Activated CD4-positive, alpha-beta T cell treated with anti-CD3 and anti-CD28 coated beads for 36 hours (primary cell): Measurements from ENCODE around the gene APOA5. TPM values are rescaled to one million over a fixed set of nuclear protein-coding genes. Genes with fewer than 3 reads are reported as not detected.

Source experiments
- ATAC-seq: fragments of 200-7000 bp; cut with Tn5 transposase; one replicate; pipeline ENCODE4 v1.10.0; 2021; ENCODE audit warnings: mild to moderate bottlenecking, moderate library complexity
- CTCF ChIA-PET: fragments of 350-600 bp; sonication (Branson Sonifier 250); formaldehyde crosslinking; loops from one replicate; lab custom pipeline; 2021; ENCODE audit warnings: antibody characterized with exemption; lab: Charles Lee
- POLR2A ChIA-PET: fragments of 350-600 bp; sonication (Branson Sonifier 250); formaldehyde crosslinking; loops from one replicate; lab custom pipeline; 2021; ENCODE audit warnings: antibody characterized with exemption, inconsistent platforms; lab: Charles Lee
- DNase-seq: peaks from one replicate; pipeline ENCODE4 v3.0.0-alpha.2; 2020
- H3K27ac Mint-ChIP-seq: one replicate; pipeline ENCODE4 v1.8.0; 2021; ENCODE audit warnings: mixed read lengths
- H3K27me3 Mint-ChIP-seq: one replicate; pipeline ENCODE4 v1.8.0; 2021; ENCODE audit warnings: mixed read lengths
- H3K36me3 Mint-ChIP-seq: one replicate; pipeline ENCODE4 v1.8.0; 2021; ENCODE audit warnings: low read depth, mixed read lengths
- H3K4me1 Mint-ChIP-seq: one replicate; pipeline ENCODE4 v1.8.0; 2021; ENCODE audit warnings: mixed read lengths
- H3K4me3 Mint-ChIP-seq: one replicate; pipeline ENCODE4 v1.8.0; 2021; ENCODE audit warnings: mild to moderate bottlenecking, moderate library complexity, mixed read lengths
- H3K9me3 Mint-ChIP-seq: one replicate; pipeline ENCODE4 v1.8.0; 2021; ENCODE audit warnings: low read depth, mixed read lengths
- intact Hi-C, 2 experiments: fragments of 100-400 bp; cut with DNase I in 1 of 2; cut with micrococcal nuclease in 1 of 2; formaldehyde crosslinking; loops; one replicate each; pipeline versions ENCODE4 v1.14.2 to v1.15.1; 2022 to 2024; cut with DNase I, micrococcal nuclease
- total RNA-seq, 2 experiments: library from RNA; stranded (reverse); gene quantifications; one replicate each; pipeline ENCODE4 v1.2.3, GENCODE V29; 2021

APOA5 gene
- total RNA-seq, 2 experiments from 2014 or later, result not detected

GRCh38 chr11:116833816-116834534 is 42.3 kb upstream of the APOA5 start:
- Mint-ChIP-seq H3K9me3 (no peaks in the 10 kb centered on the region), H3K4me1 (peaks cover 10% of the 10 kb centered on the region), H3K36me3 (no peaks in the 10 kb centered on the region), H3K27me3 (peaks cover 3% of the 10 kb centered on the region), H3K27ac (no peak overlapping the region), H3K4me3 (no peak overlapping the region)
- intact Hi-C loops, result loop anchor here in 1 of 2 experiments (2.0 kb wide), 1 partner anchor 101 kb away; no protein-coding TSS in a partner anchor
- DNase-seq, result no peak
- no peak for ATAC-seq
- CTCF ChIA-PET, result interaction anchor here (0.6 to 5.7 kb wide), 4 partner anchors 11 to 272 kb away, joined by 3 to 89 read pairs (median 4); partner anchors contain the start of genes APOA5 and ZPR1
- POLR2A ChIA-PET, result interaction anchor here (0.6 kb wide), 1 partner anchor 266 kb away, joined by 6 read pairs; no protein-coding TSS in a partner anchor

- ChIA-PET CTCF (interaction anchor here (0.6 to 5.7 kb wide), 4 partner anchors 11 to 273 kb away, joined by 3 to 89 read pairs (median 4); partner anchors contain the start of genes APOA5 and ZPR1), POLR2A (interaction anchor here (0.6 kb wide), 1 partner anchor 266 kb away, joined by 6 read pairs; no protein-coding TSS in a partner anchor)
- Mint-ChIP-seq H3K27me3 (peaks cover 3% of the 10 kb centered on the region), H3K36me3 (no peaks in the 10 kb centered on the region), H3K4me1 (peaks cover 10% of the 10 kb centered on the region), H3K27ac (no peak overlapping the region), H3K9me3 (no peaks in the 10 kb centered on the region), H3K4me3 (no peak overlapping the region)
- ATAC-seq (no peak), DNase-seq (no peak)
- intact Hi-C loops, result no loop called here
Observed at GRCh38 chr11:116833491-116833815, 41.8 kb upstream of the APOA5 start.

GRCh38 chr11:116832350-116833290 is 40.9 kb upstream of the APOA5 start:
- no peak for DNase-seq
- Mint-ChIP-seq H3K36me3 (no peaks in the 10 kb centered on the region), H3K9me3 (no peaks in the 10 kb centered on the region), H3K27me3 (peaks cover 3% of the 10 kb centered on the region), H3K4me3 (no peak overlapping the region), H3K27ac (no peak overlapping the region), H3K4me1 (peaks cover 10% of the 10 kb centered on the region)
- ChIA-PET CTCF (interaction anchor here (0.6 to 5.7 kb wide), 4 partner anchors 10 to 274 kb away, joined by 3 to 89 read pairs (median 4); partner anchors contain the start of genes APOA5 and ZPR1), POLR2A (no interaction called here)
- ATAC-seq, result no peak
- intact Hi-C loops, result no loop called here

GRCh38 chr11:116831790-116832349 is 40.2 kb upstream of the APOA5 start:
- CTCF ChIA-PET, result interaction anchor here (0.9 kb wide), 1 partner anchor 274 kb away, joined by 3 read pairs; no protein-coding TSS in a partner anchor
- no peak overlapping the region for H3K4me3 Mint-ChIP-seq
- no peak for DNase-seq
- POLR2A ChIA-PET, result no interaction called here
- peaks cover 10% of the 10 kb centered on the region for H3K4me1 Mint-ChIP-seq
- no peak for ATAC-seq
- no peaks in the 10 kb centered on the region for H3K9me3 Mint-ChIP-seq
- intact Hi-C loops, result no loop called here
- no peaks in the 10 kb centered on the region for H3K36me3 Mint-ChIP-seq
- H3K27me3 Mint-ChIP-seq, result peaks cover 3% of the 10 kb centered on the region
- no peak overlapping the region for H3K27ac Mint-ChIP-seq

GRCh38 chr11:116830184-116830912 is 38.7 kb upstream of the APOA5 start:
- ATAC-seq (no peak), DNase-seq (no peak)
- peaks cover 3% of the 10 kb centered on the region for H3K27me3 Mint-ChIP-seq
- intact Hi-C loops, result no loop called here
- POLR2A ChIA-PET, result no interaction called here
- H3K36me3 Mint-ChIP-seq, result no peaks in the 10 kb centered on the region
- no peak overlapping the region for H3K27ac Mint-ChIP-seq
- CTCF ChIA-PET, result no interaction called here
- H3K4me1 Mint-ChIP-seq, result peaks cover 4% of the 10 kb centered on the region
- H3K4me3 Mint-ChIP-seq, result no peak overlapping the region
- no peaks in the 10 kb centered on the region for H3K9me3 Mint-ChIP-seq

GRCh38 chr11:116829525-116830183 is 38.0 kb upstream of the APOA5 start, which contains the start of gene APOC3:
Gene APOC3, plus strand, starts transcription at chr11:116829907. Its CDS starts 676 bp downstream, at chr11:116830583.
- Mint-ChIP-seq H3K27ac (no peak within 1 kb of the TSS), H3K27me3 (peaks cover under 1% of the 10 kb centered on the region), H3K9me3 (no peaks in the 10 kb centered on the region), H3K4me1 (peaks cover under 1% of the 10 kb centered on the region), H3K4me3 (no peak within 1 kb of the TSS), H3K36me3 (no peaks in the 10 kb centered on the region)
- ATAC-seq (no peak), DNase-seq (no peak)
- CTCF ChIA-PET, result no interaction called here
- intact Hi-C loops, result no loop called here
- POLR2A ChIA-PET, result no interaction called here

GRCh38 chr11:116828632-116829524 is 37.2 kb upstream of the APOA5 start:
- ChIA-PET POLR2A (no interaction called here), CTCF (interaction anchor here (0.8 kb wide), 1 partner anchor 277 kb away, joined by 3 read pairs; no protein-coding TSS in a partner anchor)
- no peaks in the 10 kb centered on the region for H3K9me3 Mint-ChIP-seq
- no peaks in the 10 kb centered on the region for H3K4me1 Mint-ChIP-seq
- intact Hi-C loops, result no loop called here
- no peaks in the 10 kb centered on the region for H3K27me3 Mint-ChIP-seq
- no peak for DNase-seq
- no peaks in the 10 kb centered on the region for H3K36me3 Mint-ChIP-seq
- H3K27ac Mint-ChIP-seq, result no peak overlapping the region
- H3K4me3 Mint-ChIP-seq, result no peak overlapping the region
- ATAC-seq, result no peak

GRCh38 chr11:116827461-116827860 is 35.8 kb upstream of the APOA5 start:
- Mint-ChIP-seq H3K4me3 (no peak overlapping the region), H3K4me1 (no peaks in the 10 kb centered on the region), H3K27ac (no peak overlapping the region), H3K27me3 (no peaks in the 10 kb centered on the region), H3K36me3 (no peaks in the 10 kb centered on the region), H3K9me3 (no peaks in the 10 kb centered on the region)
- ChIA-PET CTCF (no interaction called here), POLR2A (no interaction called here)
- no peak for DNase-seq
- intact Hi-C loops, result no loop called here
- no peak for ATAC-seq

GRCh38 chr11:116826751-116827431 is 35.2 kb upstream of the APOA5 start:
- DNase-seq (no peak), ATAC-seq (no peak)
- no peaks in the 10 kb centered on the region for H3K36me3 Mint-ChIP-seq
- H3K27ac Mint-ChIP-seq, result no peak overlapping the region
- no peaks in the 10 kb centered on the region for H3K9me3 Mint-ChIP-seq
- ChIA-PET POLR2A (no interaction called here), CTCF (no interaction called here)
- H3K4me1 Mint-ChIP-seq, result no peaks in the 10 kb centered on the region
- intact Hi-C loops, result no loop called here
- H3K4me3 Mint-ChIP-seq, result no peak overlapping the region
- no peaks in the 10 kb centered on the region for H3K27me3 Mint-ChIP-seq
